A549 (cell line): ENCODE measurements around the gene SLC1A2. TPM values are rescaled to one million over a fixed set of nuclear protein-coding genes. Genes with fewer than 3 reads are reported as not detected.
A peak's percentile ranks its signal among the peaks of the same experiment; 100 is the strongest.

ENCODE experiments used
- ATAC-seq, 2 experiments: fragments of 200-7000 bp in 1 of 2; fragments of >200 bp in 1 of 2; cut with Nextera tagmentation in 1 of 2; cut with Tn5 transposase in 1 of 2; 3 replicates each; pipeline versions ENCODE4 v1.8.0 to v1.9.1; 2018 to 2020; ENCODE audit warnings: mild to moderate bottlenecking in 1 of 2, moderate library complexity in 1 of 2
- CTCF ChIA-PET: fragments of 300-600 bp; sonication (Branson Sonifier 250); formaldehyde crosslinking; extraction: SDS; loops from one replicate; lab custom pipeline; 2021; ENCODE audit warnings: antibody characterized with exemption, inconsistent platforms; lab: Yijun Ruan, JAX
- POLR2A ChIA-PET: fragments of 350-600 bp; formaldehyde crosslinking; extraction: SDS; loops from one replicate; lab custom pipeline; 2021; ENCODE audit warnings: antibody characterized with exemption, inconsistent platforms; lab: Yijun Ruan, JAX
- DNase-seq, 2 experiments: peaks; one replicate each; pipeline versions ENCODE4 v3.0.0 to v3.0.0-alpha.2; 2011 to 2016; ENCODE audit warnings: low read depth in 1 of 2, low spot score in 1 of 2
- FAIRE-seq: peaks from 2 replicates; lab custom pipeline; 2011; peaks lifted over from hg19 to GRCh38; lab: Jason Lieb, UNC
- H3K27ac ChIP-seq, 2 experiments: fragments of >200 bp; sonication (Bioruptor Twin); formaldehyde crosslinking; 3 replicates each; pipeline ENCODE4 v1.5.1; 2016 to 2017
- H3K4me1 ChIP-seq: fragments of >200 bp; sonication (Bioruptor Twin); formaldehyde crosslinking; 3 replicates; pipeline ENCODE4 v1.6.1; 2016
- H3K4me2 ChIP-seq: fragments of >200 bp; sonication (Bioruptor Twin); formaldehyde crosslinking; 3 replicates; pipeline ENCODE4 v1.6.1; 2016
- H3K4me3 ChIP-seq: fragments of >200 bp; sonication (Bioruptor Twin); formaldehyde crosslinking; 3 replicates; pipeline ENCODE4 v1.5.1; 2016
- H3K9me3 ChIP-seq: fragments of >200 bp; sonication (Bioruptor Twin); formaldehyde crosslinking; 3 replicates; pipeline ENCODE4 v1.6.1; 2016
- BHLHE40 ChIP-seq: IDR thresholded peaks from 2 replicates; pipeline ENCODE4 v1.6.1; 2012; ENCODE audit warnings: low read depth, low read length, inconsistent platforms
- CBX8 ChIP-seq: fragments of 200-600 bp; sonication (generic); IDR thresholded peaks from 2 replicates; pipeline ENCODE4 v1.6.1; 2016
- CHD4 ChIP-seq: fragments of 200-600 bp; sonication (generic); IDR thresholded peaks from 2 replicates; pipeline ENCODE4 v1.6.1; 2016; ENCODE audit warnings: antibody characterized with exemption, mild to moderate bottlenecking, borderline replicate concordance
- EHMT2 ChIP-seq: fragments of 200-600 bp; sonication (generic); IDR thresholded peaks from 2 replicates; pipeline ENCODE4 v1.6.1; 2016; ENCODE audit warnings: antibody characterized with exemption, low read depth, mild to moderate bottlenecking, moderate library complexity
- EP300 ChIP-seq, 2 experiments: fragments of >200 bp; sonication (Bioruptor Twin); formaldehyde crosslinking; IDR thresholded peaks; 2 replicates in 1 of 2; 3 replicates in 1 of 2; pipeline ENCODE4 v1.6.1; 2016 to 2017
- FOSL2 ChIP-seq, 2 experiments: fragments of 450-650 bp in 1 of 2; fragments of >200 bp in 1 of 2; sonication (Bioruptor Twin) in 1 of 2; formaldehyde crosslinking; IDR thresholded peaks; 2 replicates each; pipeline versions ENCODE4 v1.5.0 to v1.6.1; 2016 to 2020; ENCODE audit warnings: mild to moderate bottlenecking in 1 of 2, moderate library complexity in 1 of 2
- HEYL ChIP-seq: fragments of 250-450 bp; sonication (Bioruptor Pico); IDR thresholded peaks from 2 replicates; pipeline ENCODE4 v1.8.0; 2021; ENCODE audit warnings: mild to moderate bottlenecking, moderate library complexity
- JUNB ChIP-seq: fragments of >200 bp; sonication (Bioruptor Twin); formaldehyde crosslinking; IDR thresholded peaks from 2 replicates; pipeline ENCODE4 v1.6.1; 2016
- MAFK ChIP-seq: fragments of 450-650 bp; IDR thresholded peaks from 2 replicates; pipeline ENCODE4 v1.6.1; 2014; ENCODE audit not compliant: partially characterized antibody
- NFE2L2 ChIP-seq: fragments of 150-350 bp; conservative IDR thresholded peaks from 2 replicates; pipeline ENCODE4 v1.6.1; 2014; ENCODE audit warnings: low read length
- NR3C1 ChIP-seq: fragments of >200 bp; sonication (Bioruptor Twin); formaldehyde crosslinking; IDR thresholded peaks from 3 replicates; pipeline ENCODE4 v1.6.1; 2017
- RAD21 ChIP-seq, 2 experiments: fragments of >200 bp in 1 of 2; sonication (Bioruptor Twin) in 1 of 2; formaldehyde crosslinking in 1 of 2; IDR thresholded peaks in 1 of 2; conservative IDR thresholded peaks in 1 of 2; 2 replicates in 1 of 2; 3 replicates in 1 of 2; pipeline ENCODE4 v1.6.1; 2012 to 2018; ENCODE audit warnings: inconsistent platforms in 1 of 2
- RCOR1 ChIP-seq: fragments of 150-350 bp; IDR thresholded peaks from 2 replicates; pipeline ENCODE4 v1.6.1; 2014; ENCODE audit warnings: antibody characterized with exemption, low read length, low read depth
- SREBF2 ChIP-seq: fragments of 450-650 bp; IDR thresholded peaks from 2 replicates; pipeline ENCODE4 v1.6.1; 2014; ENCODE audit warnings: mild to moderate bottlenecking, moderate library complexity
- TFCP2L1 ChIP-seq: fragments of 250-450 bp; sonication (Bioruptor Pico); IDR thresholded peaks from 2 replicates; pipeline ENCODE4 v1.5.0; 2021; ENCODE audit warnings: mild to moderate bottlenecking
- ZC3H11A ChIP-seq: fragments of 450-650 bp; IDR thresholded peaks from 2 replicates; pipeline ENCODE4 v1.6.1; 2014; ENCODE audit warnings: antibody characterized with exemption, mild to moderate bottlenecking
- ZFP36 ChIP-seq: fragments of 450-650 bp; IDR thresholded peaks from 2 replicates; pipeline ENCODE4 v1.6.1; 2014; ENCODE audit warnings: borderline replicate concordance; ENCODE audit not compliant: partially characterized antibody
- ZSCAN20 ChIP-seq: fragments of 250-450 bp; sonication (Bioruptor Pico); IDR thresholded peaks from 2 replicates; pipeline ENCODE4 v1.8.0; 2022; ENCODE audit warnings: mild to moderate bottlenecking, moderate library complexity
- WGBS: methylation state at CpG from one replicate; pipeline ENCODE4 v1.1.6; 2017; ENCODE audit errors: missing lambda C conversion rate; 5-methylcytosine and 5-hydroxymethylcytosine counted together
- polyA plus RNA-seq, 4 experiments: library from polyadenylated mRNA; depleted of rRNA in 3 of 4; stranded (reverse); fragments of >200 nt; fragmentation: RNase III in 1 of 4; extraction: RNeasy Plus Mini Kit Qiagen cat#74134 plus additional on column Dnase treatment in 1 of 4; gene quantifications; 2 replicates in 3 of 4; 3 replicates in 1 of 4; pipeline ENCODE4 v1.2.3, GENCODE V29; 2011 to 2017
- TF ChIP-seq, protein P1 (sequence below): fragments of >200 bp; sonication (Bioruptor Twin); formaldehyde crosslinking; IDR thresholded peaks from 3 replicates; pipeline ENCODE4 v1.6.1; 2016
- TF ChIP-seq, protein P2 (sequence below): fragments of 150-350 bp; IDR thresholded peaks from 2 replicates; pipeline ENCODE4 v1.6.1; 2014; ENCODE audit warnings: low read depth, mild to moderate bottlenecking, low read length
- TF ChIP-seq, protein P3 (sequence below): fragments of 250-450 bp; sonication (Bioruptor Pico); IDR thresholded peaks from 2 replicates; pipeline ENCODE4 v1.5.0; 2020; ENCODE audit warnings: low read depth, mild to moderate bottlenecking, moderate library complexity
- TF ChIP-seq, protein P4 (sequence below): fragments of >200 bp; sonication (Bioruptor Twin); formaldehyde crosslinking; IDR thresholded peaks from 3 replicates; pipeline ENCODE4 v1.5.1; 2016

The SLC1A2 gene
- polyA plus RNA-seq, 2 of the 4 experiments (the other 2 are of a cell fraction) = 0.01 to 0.14 TPM

DNA sequence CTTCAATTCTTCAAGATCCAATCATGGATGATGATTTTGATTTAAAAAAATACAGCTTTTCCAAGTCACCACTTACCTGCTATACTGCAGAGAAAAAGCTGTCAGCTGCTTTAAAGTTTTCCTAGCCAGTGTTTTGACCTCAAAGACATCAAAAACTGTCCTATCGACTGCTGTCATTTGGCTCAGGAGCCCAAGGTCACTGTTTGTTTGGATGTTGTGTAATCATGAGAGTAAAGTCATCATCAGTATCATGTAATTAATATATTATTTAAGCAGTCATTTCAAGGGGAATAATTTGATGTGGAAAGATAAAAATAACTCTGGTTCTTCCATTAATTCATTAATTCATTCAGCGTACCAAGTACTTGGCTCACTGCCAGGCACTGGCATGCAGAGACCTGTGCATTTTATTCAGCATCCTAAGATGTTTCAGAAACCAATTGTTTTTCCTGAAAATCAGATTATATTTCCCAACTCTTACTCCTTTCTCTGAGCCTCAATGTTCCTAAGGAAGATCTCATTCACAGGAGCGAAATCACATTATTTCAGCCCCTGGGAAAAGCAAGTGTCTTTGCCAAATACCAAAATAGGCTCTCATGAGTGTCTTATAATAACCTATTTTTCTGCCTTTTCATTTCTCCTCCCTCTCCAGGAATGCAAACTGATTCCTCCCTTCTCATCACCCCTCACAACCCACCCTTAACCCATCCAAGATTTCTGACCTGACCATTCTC is 59.9 kb downstream of the SLC1A2 start:
- FAIRE-seq = no peak
- TF ChIP-seq ZSCAN20 (CRISPR knock-in tag) = no peak
- no peak for TF ChIP-seq JUNB
- TF ChIP-seq ZFP36 = no peak
- TF ChIP-seq, protein P1, sequence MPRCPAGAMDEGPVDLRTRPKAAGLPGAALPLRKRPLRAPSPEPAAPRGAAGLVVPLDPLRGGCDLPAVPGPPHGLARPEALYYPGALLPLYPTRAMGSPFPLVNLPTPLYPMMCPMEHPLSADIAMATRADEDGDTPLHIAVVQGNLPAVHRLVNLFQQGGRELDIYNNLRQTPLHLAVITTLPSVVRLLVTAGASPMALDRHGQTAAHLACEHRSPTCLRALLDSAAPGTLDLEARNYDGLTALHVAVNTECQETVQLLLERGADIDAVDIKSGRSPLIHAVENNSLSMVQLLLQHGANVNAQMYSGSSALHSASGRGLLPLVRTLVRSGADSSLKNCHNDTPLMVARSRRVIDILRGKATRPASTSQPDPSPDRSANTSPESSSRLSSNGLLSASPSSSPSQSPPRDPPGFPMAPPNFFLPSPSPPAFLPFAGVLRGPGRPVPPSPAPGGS = no peak
- no peak for TF ChIP-seq NR3C1
- no peak for TF ChIP-seq EP300 (IDR thresholded peaks at IDR 0.05)
- TF ChIP-seq BHLHE40 = no peak
- no peak for TF ChIP-seq TFCP2L1 (CRISPR knock-in tag)
- TF ChIP-seq CHD4 = no peak
- no peak for TF ChIP-seq ZC3H11A
- no peak for TF ChIP-seq CBX8
- no peak for TF ChIP-seq EHMT2
- TF ChIP-seq FOSL2 (IDR thresholded peaks at IDR 0.05) = no peak
- TF ChIP-seq FOSL2 (CRISPR knock-in tag; IDR thresholded peaks at IDR 0.05) = no peak
- no peak for TF ChIP-seq HEYL

DNA sequence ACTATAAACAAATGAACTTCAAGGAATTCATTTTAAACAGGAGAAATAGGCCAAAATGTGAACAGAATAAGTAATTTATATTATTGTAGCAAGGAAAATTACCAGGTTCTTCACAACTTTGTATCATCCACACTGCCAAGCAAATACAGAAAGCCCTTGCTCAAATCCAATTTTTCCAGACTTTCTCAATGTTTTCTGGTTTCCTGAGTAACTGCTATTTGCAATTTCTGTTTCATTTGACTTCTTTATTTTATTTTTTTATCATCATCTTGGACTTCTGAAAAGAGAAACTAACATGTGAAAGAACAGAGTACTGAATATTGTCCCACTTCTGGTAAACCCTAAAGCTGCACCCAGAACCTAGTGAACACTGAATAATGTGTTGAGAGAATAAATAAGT is 61.0 kb downstream of the SLC1A2 start:
- no peak for ATAC-seq
- H3K9me3 ChIP-seq = no peaks in the 10 kb centered on the region
- H3K4me1 ChIP-seq = peaks cover 23% of the 10 kb centered on the region
- TF ChIP-seq, protein P2, sequence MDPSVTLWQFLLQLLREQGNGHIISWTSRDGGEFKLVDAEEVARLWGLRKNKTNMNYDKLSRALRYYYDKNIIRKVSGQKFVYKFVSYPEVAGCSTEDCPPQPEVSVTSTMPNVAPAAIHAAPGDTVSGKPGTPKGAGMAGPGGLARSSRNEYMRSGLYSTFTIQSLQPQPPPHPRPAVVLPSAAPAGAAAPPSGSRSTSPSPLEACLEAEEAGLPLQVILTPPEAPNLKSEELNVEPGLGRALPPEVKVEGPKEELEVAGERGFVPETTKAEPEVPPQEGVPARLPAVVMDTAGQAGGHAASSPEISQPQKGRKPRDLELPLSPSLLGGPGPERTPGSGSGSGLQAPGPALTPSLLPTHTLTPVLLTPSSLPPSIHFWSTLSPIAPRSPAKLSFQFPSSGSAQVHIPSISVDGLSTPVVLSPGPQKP = no peak
- TF ChIP-seq, protein P3, sequence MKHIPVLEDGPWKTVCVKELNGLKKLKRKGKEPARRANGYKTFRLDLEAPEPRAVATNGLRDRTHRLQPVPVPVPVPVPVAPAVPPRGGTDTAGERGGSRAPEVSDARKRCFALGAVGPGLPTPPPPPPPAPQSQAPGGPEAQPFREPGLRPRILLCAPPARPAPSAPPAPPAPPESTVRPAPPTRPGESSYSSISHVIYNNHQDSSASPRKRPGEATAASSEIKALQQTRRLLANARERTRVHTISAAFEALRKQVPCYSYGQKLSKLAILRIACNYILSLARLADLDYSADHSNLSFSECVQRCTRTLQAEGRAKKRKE (CRISPR knock-in tag) = no peak
- TF ChIP-seq TFCP2L1 (CRISPR knock-in tag) = no peak
- no peak for TF ChIP-seq BHLHE40
- TF ChIP-seq NFE2L2 = no peak
- TF ChIP-seq, all 56 proteins: peak for 0
- DNase-seq (no peak), FAIRE-seq (no peak)
- no peak overlapping the region for H3K4me3 ChIP-seq
- ChIA-PET CTCF (interaction anchor here (1.8 kb wide), 1 partner anchor 34 kb away, joined by 5 read pairs; no protein-coding TSS in a partner anchor), POLR2A (no interaction called here)
- no peak overlapping the region for H3K4me2 ChIP-seq
- no peak overlapping the region for H3K27ac ChIP-seq

More for the DNA sequence above, 59.9 kb downstream of the SLC1A2 start:
- Histone ChIP-seq H3K4me1 (peaks cover 34% of the 10 kb centered on the region), H3K27ac (0 out of 6 replicates have a peak overlapping the region, but pooled peaks of 1 of the 2 experiments have one; percentile 8), H3K9me3 (no peaks in the 10 kb centered on the region), H3K4me3 (no peak overlapping the region), H3K4me2 (no peak overlapping the region)
- DNase-seq (no peak), ATAC-seq (no peak)
- ChIA-PET CTCF (interaction anchor here (1.0 to 1.8 kb wide), 3 partner anchors 14 to 135 kb away, joined by 3 to 5 read pairs (median 4); no protein-coding TSS in a partner anchor), POLR2A (no interaction called here)
- WGBS = 76% methylated on average over 3 of the region's 3 CpGs

DNA sequence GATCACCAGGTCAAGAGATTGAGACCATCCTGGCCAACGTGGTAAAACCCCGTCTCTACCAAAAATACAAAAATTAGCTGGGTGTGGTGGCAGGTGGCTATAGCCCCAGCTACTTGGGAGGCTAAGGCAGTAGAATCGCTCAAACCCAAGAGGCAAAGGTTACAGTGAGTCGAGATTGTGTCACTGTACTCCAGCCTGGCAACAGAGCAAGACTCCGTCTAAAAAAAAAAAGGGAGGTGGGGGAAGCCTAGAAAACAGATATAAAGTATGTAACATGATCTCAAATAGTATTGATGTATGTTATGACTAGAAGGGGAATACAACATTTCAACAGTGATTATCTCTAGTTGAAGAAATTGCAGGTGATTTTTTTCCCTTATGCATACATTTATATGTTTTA is 61.4 kb downstream of the SLC1A2 start:
- H3K4me1 ChIP-seq = peaks cover 19% of the 10 kb centered on the region
- POLR2A ChIA-PET = no interaction called here
- H3K4me2 ChIP-seq = no peak overlapping the region
- 40% methylated on average over 5 of the region's 5 CpGs for WGBS
- ATAC-seq (no peak), DNase-seq (no peak), FAIRE-seq (no peak)
- CTCF ChIA-PET = no interaction called here
- H3K4me3 ChIP-seq = no peak overlapping the region
- no peak overlapping the region for H3K27ac ChIP-seq
- H3K9me3 ChIP-seq = no peaks in the 10 kb centered on the region
- TF ChIP-seq, protein P1 = no peak
- TF ChIP-seq JUNB (no peak), NR3C1 (no peak), RAD21 (conservative IDR thresholded peaks at IDR 0.05 in 1 of 2, IDR thresholded peaks at IDR 0.05 in 1 of 2) (no peak), SREBF2 (no peak), FOSL2 (IDR thresholded peaks at IDR 0.05) (no peak), FOSL2 (CRISPR knock-in tag; IDR thresholded peaks at IDR 0.05) (no peak), BHLHE40 (no peak), RCOR1 (no peak), MAFK (no peak)
- TF ChIP-seq, protein P4, sequence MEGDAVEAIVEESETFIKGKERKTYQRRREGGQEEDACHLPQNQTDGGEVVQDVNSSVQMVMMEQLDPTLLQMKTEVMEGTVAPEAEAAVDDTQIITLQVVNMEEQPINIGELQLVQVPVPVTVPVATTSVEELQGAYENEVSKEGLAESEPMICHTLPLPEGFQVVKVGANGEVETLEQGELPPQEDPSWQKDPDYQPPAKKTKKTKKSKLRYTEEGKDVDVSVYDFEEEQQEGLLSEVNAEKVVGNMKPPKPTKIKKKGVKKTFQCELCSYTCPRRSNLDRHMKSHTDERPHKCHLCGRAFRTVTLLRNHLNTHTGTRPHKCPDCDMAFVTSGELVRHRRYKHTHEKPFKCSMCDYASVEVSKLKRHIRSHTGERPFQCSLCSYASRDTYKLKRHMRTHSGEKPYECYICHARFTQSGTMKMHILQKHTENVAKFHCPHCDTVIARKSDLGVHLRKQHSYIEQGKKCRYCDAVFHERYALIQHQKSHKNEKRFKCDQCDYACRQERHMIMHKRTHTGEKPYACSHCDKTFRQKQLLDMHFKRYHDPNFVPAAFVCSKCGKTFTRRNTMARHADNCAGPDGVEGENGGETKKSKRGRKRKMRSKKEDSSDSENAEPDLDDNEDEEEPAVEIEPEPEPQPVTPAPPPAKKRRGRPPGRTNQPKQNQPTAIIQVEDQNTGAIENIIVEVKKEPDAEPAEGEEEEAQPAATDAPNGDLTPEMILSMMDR = no peak
- TF ChIP-seq, protein P2 = no peak
